WTC11 (cell line): ENCODE results near the gene BAG1. TPM values are rescaled to one million over a fixed set of nuclear protein-coding genes. Genes with fewer than 3 reads are reported as not detected.

Experiments used
- ATAC-seq: fragments of 200-7000 bp; cut with Tn5 transposase; 2 replicates; pipeline ENCODE4 v1.10.0; 2021; ENCODE audit warnings: mild to moderate bottlenecking, moderate library complexity
- CTCF ChIA-PET: fragments of 300-600 bp; sonication (Branson Sonifier 250); formaldehyde crosslinking; loops from one replicate; lab custom pipeline; 2021; ENCODE audit warnings: antibody characterized with exemption; lab: Charles Lee
- POLR2A ChIA-PET: fragments of 350-600 bp; sonication (Branson Sonifier 250); formaldehyde crosslinking; loops from one replicate; lab custom pipeline; 2021; ENCODE audit warnings: antibody characterized with exemption; lab: Charles Lee
- DNase-seq: peaks from one replicate; pipeline ENCODE4 v3.0.0; 2021; ENCODE audit warnings: low spot score
- H3K27ac Mint-ChIP-seq: 2 replicates; pipeline ENCODE4 v1.8.0; 2021; ENCODE audit warnings: mixed read lengths
- H3K27me3 Mint-ChIP-seq: 2 replicates; pipeline ENCODE4 v1.8.0; 2021; ENCODE audit warnings: low read depth, mild to moderate bottlenecking, moderate library complexity, mixed read lengths
- H3K36me3 Mint-ChIP-seq: 2 replicates; pipeline ENCODE4 v1.8.0; 2021; ENCODE audit warnings: mixed read lengths
- H3K4me1 Mint-ChIP-seq: 2 replicates; pipeline ENCODE4 v1.8.0; 2022; ENCODE audit warnings: mixed read lengths
- H3K4me3 Mint-ChIP-seq: 2 replicates; pipeline ENCODE4 v1.8.0; 2021; ENCODE audit warnings: mild to moderate bottlenecking, moderate library complexity, mixed read lengths
- H3K9me3 Mint-ChIP-seq: 2 replicates; pipeline ENCODE4 v1.8.0; 2021; ENCODE audit warnings: mixed read lengths
- EMX1 ChIP-seq: fragments of 250-450 bp; sonication (Bioruptor Pico); IDR thresholded peaks from 2 replicates; pipeline ENCODE4 v1.8.0; 2021; ENCODE audit warnings: mild to moderate bottlenecking
- ESRRA ChIP-seq: sonication (generic); formaldehyde crosslinking; IDR thresholded peaks from 2 replicates; pipeline ENCODE4 v1.8.1; 2022; ENCODE audit warnings: mild to moderate bottlenecking, missing genetic modification reagents, borderline replicate concordance
- FOXK1 ChIP-seq: sonication (generic); formaldehyde crosslinking; IDR thresholded peaks from 2 replicates; pipeline ENCODE4 v1.8.0; 2022; ENCODE audit warnings: mild to moderate bottlenecking, moderate library complexity, missing genetic modification reagents
- GTF2I ChIP-seq: fragments of 250-450 bp; sonication (Bioruptor Pico); conservative IDR thresholded peaks from 2 replicates; pipeline ENCODE4 v1.4.0; 2021; ENCODE audit warnings: mild to moderate bottlenecking
- JAZF1 ChIP-seq: fragments of 250-450 bp; sonication (Bioruptor Pico); IDR thresholded peaks from 2 replicates; pipeline ENCODE4 v1.9.0; 2021; ENCODE audit warnings: moderate library complexity, mild to moderate bottlenecking, inconsistent platforms
- JUN ChIP-seq: sonication (generic); formaldehyde crosslinking; IDR thresholded peaks from 2 replicates; pipeline ENCODE4 v1.8.0; 2023; ENCODE audit warnings: mild to moderate bottlenecking, missing genetic modification reagents
- NR3C1 ChIP-seq: sonication (generic); formaldehyde crosslinking; conservative IDR thresholded peaks from 2 replicates; pipeline ENCODE4 v1.8.1; 2023; ENCODE audit warnings: low read depth, mild to moderate bottlenecking, missing genetic modification reagents
- TP53 ChIP-seq: sonication (generic); formaldehyde crosslinking; IDR thresholded peaks from 2 replicates; pipeline ENCODE4 v1.8.1; 2023; ENCODE audit warnings: mild to moderate bottlenecking, missing genetic modification reagents
- ZNF423 ChIP-seq: fragments of 250-450 bp; sonication (Bioruptor Pico); IDR thresholded peaks from 2 replicates; pipeline ENCODE4 v2.1.2; 2022; ENCODE audit warnings: mild to moderate bottlenecking, moderate library complexity
- total RNA-seq: library from RNA; stranded (reverse); gene quantifications from 3 replicates; pipeline ENCODE4 v1.2.3, GENCODE V29; 2021
- TF ChIP-seq, protein P1 (sequence below): sonication (generic); formaldehyde crosslinking; IDR thresholded peaks from 2 replicates; pipeline ENCODE4 v1.8.1; 2022; ENCODE audit warnings: mild to moderate bottlenecking, moderate library complexity, missing genetic modification reagents
- TF ChIP-seq, protein P2 (sequence below): sonication (generic); formaldehyde crosslinking; IDR thresholded peaks from 2 replicates; pipeline ENCODE4 v1.8.1; 2023; ENCODE audit warnings: mild to moderate bottlenecking, missing genetic modification reagents, moderate library complexity
- TF ChIP-seq, protein P3 (sequence below): sonication (generic); formaldehyde crosslinking; IDR thresholded peaks from 2 replicates; pipeline ENCODE4 v1.8.1; 2023; ENCODE audit warnings: mild to moderate bottlenecking, missing genetic modification reagents
- TF ChIP-seq, protein P4 (sequence below): fragments of 250-450 bp; sonication (Bioruptor Pico); conservative IDR thresholded peaks from 2 replicates; pipeline ENCODE4 v1.9.0; 2021; ENCODE audit warnings: mild to moderate bottlenecking
- TF ChIP-seq, protein P5 (sequence below): sonication (generic); formaldehyde crosslinking; IDR thresholded peaks from 2 replicates; pipeline ENCODE4 v1.8.0; 2022; ENCODE audit warnings: mild to moderate bottlenecking, missing genetic modification reagents
- TF ChIP-seq, protein P6 (sequence below): sonication (generic); formaldehyde crosslinking; IDR thresholded peaks from 2 replicates; pipeline ENCODE4 v1.8.1; 2023; ENCODE audit warnings: mild to moderate bottlenecking, missing genetic modification reagents, moderate library complexity
- TF ChIP-seq, protein P7 (sequence below): fragments of 250-450 bp; sonication (Bioruptor Pico); IDR thresholded peaks from 2 replicates; pipeline ENCODE4 v1.9.0; 2021; ENCODE audit warnings: mild to moderate bottlenecking, borderline replicate concordance
- TF ChIP-seq, protein P8 (sequence below): fragments of 250-450 bp; sonication (Bioruptor Pico); IDR thresholded peaks from 2 replicates; pipeline ENCODE4 v2.1.2; 2022; ENCODE audit warnings: mild to moderate bottlenecking, moderate library complexity
- TF ChIP-seq, protein P9 (sequence below): fragments of 250-450 bp; sonication (Bioruptor Pico); IDR thresholded peaks from 2 replicates; pipeline ENCODE4 v1.9.0; 2021; ENCODE audit warnings: mild to moderate bottlenecking

The BAG1 gene
- total RNA-seq, 1 experiment from 2014 or later: 52.9 TPM

DNA sequence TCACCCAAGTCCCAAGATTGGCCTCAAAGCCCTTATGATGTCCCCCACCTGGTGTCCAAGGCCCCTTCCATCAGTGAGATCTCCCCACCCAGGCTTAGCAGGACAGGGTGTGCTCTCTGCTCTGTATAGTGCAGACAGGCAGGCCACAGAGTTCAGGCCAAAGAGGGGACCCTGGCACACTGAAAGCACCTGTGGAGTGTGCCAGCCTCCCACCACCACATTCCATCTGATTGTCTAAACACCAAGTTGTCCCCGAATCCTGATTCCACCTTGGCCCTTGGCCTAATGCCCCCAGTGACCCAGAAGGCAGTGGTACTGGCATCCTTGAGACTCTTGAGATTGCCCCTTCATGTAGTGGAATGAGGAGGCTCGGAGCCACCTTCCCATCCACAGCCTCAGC, 19.2 kb downstream of the BAG1 start:
- H3K4me1 Mint-ChIP-seq: no peaks in the 10 kb centered on the region
- ChIA-PET POLR2A (no interaction called here), CTCF (no interaction called here)
- H3K36me3 Mint-ChIP-seq: no peaks in the 10 kb centered on the region
- no peak overlapping the region for H3K4me3 Mint-ChIP-seq
- TF ChIP-seq EMX1 (CRISPR knock-in tag) (no peak), TP53 (CRISPR knock-in tag) (no peak), NR3C1 (CRISPR knock-in tag) (no peak), ZNF423 (CRISPR knock-in tag) (no peak), JAZF1 (no peak), JUN (no peak), FOXK1 (CRISPR knock-in tag) (no peak), ESRRA (no peak), GTF2I (CRISPR knock-in tag) (no peak)
- TF ChIP-seq, protein P1, sequence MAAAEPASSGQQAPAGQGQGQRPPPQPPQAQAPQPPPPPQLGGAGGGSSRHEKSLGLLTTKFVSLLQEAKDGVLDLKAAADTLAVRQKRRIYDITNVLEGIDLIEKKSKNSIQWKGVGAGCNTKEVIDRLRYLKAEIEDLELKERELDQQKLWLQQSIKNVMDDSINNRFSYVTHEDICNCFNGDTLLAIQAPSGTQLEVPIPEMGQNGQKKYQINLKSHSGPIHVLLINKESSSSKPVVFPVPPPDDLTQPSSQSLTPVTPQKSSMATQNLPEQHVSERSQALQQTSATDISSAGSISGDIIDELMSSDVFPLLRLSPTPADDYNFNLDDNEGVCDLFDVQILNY (CRISPR knock-in tag): no peak
- TF ChIP-seq, protein P2, sequence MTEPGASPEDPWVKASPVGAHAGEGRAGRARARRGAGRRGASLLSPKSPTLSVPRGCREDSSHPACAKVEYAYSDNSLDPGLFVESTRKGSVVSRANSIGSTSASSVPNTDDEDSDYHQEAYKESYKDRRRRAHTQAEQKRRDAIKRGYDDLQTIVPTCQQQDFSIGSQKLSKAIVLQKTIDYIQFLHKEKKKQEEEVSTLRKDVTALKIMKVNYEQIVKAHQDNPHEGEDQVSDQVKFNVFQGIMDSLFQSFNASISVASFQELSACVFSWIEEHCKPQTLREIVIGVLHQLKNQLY: no peak
- TF ChIP-seq, protein P3, sequence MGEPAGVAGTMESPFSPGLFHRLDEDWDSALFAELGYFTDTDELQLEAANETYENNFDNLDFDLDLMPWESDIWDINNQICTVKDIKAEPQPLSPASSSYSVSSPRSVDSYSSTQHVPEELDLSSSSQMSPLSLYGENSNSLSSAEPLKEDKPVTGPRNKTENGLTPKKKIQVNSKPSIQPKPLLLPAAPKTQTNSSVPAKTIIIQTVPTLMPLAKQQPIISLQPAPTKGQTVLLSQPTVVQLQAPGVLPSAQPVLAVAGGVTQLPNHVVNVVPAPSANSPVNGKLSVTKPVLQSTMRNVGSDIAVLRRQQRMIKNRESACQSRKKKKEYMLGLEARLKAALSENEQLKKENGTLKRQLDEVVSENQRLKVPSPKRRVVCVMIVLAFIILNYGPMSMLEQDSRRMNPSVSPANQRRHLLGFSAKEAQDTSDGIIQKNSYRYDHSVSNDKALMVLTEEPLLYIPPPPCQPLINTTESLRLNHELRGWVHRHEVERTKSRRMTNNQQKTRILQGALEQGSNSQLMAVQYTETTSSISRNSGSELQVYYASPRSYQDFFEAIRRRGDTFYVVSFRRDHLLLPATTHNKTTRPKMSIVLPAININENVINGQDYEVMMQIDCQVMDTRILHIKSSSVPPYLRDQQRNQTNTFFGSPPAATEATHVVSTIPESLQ: no peak
- TF ChIP-seq, protein P4, sequence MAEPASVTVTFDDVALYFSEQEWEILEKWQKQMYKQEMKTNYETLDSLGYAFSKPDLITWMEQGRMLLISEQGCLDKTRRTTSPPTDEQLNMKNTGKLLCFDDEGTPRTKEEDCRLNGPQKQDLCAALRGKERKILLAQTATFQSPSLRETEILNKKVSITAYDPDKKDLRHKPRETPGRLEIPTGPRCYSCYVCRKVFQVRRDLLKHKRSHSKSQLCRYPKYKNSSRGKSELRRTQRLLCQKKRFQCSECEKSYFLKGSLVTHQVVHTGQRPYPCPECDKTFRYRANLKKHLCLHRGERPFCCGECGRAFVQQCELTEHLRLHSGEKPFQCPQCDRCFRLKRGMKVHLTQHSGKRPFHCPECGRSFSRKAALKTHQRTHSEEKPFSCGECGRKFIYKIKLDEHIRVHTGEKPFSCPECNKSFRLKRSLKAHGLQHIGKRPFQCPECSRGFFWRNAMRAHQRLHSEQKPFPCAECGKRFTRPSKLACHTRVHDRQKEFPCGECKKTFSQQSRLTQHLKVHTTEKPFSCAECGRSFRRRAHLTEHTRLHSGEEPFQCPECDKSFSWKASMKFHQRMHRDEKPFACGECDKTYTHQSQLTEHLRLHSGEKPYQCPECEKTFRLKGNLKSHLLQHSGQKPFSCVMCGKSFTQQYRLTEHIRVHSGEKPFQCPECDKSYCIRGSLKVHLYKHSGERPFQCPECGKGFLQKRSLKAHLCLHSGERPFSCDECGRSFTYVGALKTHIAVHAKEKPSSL: no peak
- TF ChIP-seq, protein P5, sequence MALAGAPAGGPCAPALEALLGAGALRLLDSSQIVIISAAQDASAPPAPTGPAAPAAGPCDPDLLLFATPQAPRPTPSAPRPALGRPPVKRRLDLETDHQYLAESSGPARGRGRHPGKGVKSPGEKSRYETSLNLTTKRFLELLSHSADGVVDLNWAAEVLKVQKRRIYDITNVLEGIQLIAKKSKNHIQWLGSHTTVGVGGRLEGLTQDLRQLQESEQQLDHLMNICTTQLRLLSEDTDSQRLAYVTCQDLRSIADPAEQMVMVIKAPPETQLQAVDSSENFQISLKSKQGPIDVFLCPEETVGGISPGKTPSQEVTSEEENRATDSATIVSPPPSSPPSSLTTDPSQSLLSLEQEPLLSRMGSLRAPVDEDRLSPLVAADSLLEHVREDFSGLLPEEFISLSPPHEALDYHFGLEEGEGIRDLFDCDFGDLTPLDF: no peak
- TF ChIP-seq, protein P6, sequence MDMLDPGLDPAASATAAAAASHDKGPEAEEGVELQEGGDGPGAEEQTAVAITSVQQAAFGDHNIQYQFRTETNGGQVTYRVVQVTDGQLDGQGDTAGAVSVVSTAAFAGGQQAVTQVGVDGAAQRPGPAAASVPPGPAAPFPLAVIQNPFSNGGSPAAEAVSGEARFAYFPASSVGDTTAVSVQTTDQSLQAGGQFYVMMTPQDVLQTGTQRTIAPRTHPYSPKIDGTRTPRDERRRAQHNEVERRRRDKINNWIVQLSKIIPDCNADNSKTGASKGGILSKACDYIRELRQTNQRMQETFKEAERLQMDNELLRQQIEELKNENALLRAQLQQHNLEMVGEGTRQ: no peak
- TF ChIP-seq, protein P7, sequence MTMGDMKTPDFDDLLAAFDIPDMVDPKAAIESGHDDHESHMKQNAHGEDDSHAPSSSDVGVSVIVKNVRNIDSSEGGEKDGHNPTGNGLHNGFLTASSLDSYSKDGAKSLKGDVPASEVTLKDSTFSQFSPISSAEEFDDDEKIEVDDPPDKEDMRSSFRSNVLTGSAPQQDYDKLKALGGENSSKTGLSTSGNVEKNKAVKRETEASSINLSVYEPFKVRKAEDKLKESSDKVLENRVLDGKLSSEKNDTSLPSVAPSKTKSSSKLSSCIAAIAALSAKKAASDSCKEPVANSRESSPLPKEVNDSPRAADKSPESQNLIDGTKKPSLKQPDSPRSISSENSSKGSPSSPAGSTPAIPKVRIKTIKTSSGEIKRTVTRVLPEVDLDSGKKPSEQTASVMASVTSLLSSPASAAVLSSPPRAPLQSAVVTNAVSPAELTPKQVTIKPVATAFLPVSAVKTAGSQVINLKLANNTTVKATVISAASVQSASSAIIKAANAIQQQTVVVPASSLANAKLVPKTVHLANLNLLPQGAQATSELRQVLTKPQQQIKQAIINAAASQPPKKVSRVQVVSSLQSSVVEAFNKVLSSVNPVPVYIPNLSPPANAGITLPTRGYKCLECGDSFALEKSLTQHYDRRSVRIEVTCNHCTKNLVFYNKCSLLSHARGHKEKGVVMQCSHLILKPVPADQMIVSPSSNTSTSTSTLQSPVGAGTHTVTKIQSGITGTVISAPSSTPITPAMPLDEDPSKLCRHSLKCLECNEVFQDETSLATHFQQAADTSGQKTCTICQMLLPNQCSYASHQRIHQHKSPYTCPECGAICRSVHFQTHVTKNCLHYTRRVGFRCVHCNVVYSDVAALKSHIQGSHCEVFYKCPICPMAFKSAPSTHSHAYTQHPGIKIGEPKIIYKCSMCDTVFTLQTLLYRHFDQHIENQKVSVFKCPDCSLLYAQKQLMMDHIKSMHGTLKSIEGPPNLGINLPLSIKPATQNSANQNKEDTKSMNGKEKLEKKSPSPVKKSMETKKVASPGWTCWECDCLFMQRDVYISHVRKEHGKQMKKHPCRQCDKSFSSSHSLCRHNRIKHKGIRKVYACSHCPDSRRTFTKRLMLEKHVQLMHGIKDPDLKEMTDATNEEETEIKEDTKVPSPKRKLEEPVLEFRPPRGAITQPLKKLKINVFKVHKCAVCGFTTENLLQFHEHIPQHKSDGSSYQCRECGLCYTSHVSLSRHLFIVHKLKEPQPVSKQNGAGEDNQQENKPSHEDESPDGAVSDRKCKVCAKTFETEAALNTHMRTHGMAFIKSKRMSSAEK (CRISPR knock-in tag): no peak
- TF ChIP-seq, protein P8, sequence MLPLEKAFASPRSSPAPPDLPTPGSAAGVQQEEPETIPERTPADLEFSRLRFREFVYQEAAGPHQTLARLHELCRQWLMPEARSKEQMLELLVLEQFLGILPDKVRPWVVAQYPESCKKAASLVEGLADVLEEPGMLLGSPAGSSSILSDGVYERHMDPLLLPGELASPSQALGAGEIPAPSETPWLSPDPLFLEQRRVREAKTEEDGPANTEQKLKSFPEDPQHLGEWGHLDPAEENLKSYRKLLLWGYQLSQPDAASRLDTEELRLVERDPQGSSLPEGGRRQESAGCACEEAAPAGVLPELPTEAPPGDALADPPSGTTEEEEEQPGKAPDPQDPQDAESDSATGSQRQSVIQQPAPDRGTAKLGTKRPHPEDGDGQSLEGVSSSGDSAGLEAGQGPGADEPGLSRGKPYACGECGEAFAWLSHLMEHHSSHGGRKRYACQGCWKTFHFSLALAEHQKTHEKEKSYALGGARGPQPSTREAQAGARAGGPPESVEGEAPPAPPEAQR (CRISPR knock-in tag): no peak
- TF ChIP-seq, protein P9, sequence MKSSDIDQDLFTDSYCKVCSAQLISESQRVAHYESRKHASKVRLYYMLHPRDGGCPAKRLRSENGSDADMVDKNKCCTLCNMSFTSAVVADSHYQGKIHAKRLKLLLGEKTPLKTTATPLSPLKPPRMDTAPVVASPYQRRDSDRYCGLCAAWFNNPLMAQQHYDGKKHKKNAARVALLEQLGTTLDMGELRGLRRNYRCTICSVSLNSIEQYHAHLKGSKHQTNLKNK (CRISPR knock-in tag): no peak
- H3K9me3 Mint-ChIP-seq: no peaks in the 10 kb centered on the region
- no peaks in the 10 kb centered on the region for H3K27me3 Mint-ChIP-seq
- H3K27ac Mint-ChIP-seq: no peak overlapping the region
- no peak for ATAC-seq
- DNase-seq: no peak
